Activated CD4-positive, alpha-beta T cell treated with anti-CD3 and anti-CD28 coated beads, Interleukin-2, amount 50 U/mL, for 4 hours (primary cell): Measurements from ENCODE around the gene TMCO6.
"Not testable (repeated sequence)": the region's sequence is repeated elsewhere in the genome, so short reads cannot be mapped to it uniquely, and the experiment has no call there.

Experiments used
- DNase-seq, 2 experiments: peaks; one replicate each; pipeline ENCODE4 v3.0.0-alpha.2; 2020

Gene TMCO6

GRCh38 chr5:140639148-140639981, at the start of gene TMCO6:
TSS of gene TMCO6 (plus strand) at chr5:140639451. CDS start at chr5:140639528, 77 bp downstream.
- DNase-seq = peak; percentile 97

GRCh38 chr5:140590861-140591260, 48.4 kb upstream of the TMCO6 start:
- no peak for DNase-seq

- DNase-seq = no peak
These were observed 47.4 kb upstream of the TMCO6 start for GRCh38 chr5:140591747-140592372.

- DNase-seq = not testable (repeated sequence)
These were observed 46.2 kb upstream of the TMCO6 start for GRCh38 chr5:140593070-140593469.

- DNase-seq = no peak
These were observed 45.1 kb upstream of the TMCO6 start for GRCh38 chr5:140594169-140594568.

GRCh38 chr5:140595538-140596300, 43.5 kb upstream of the TMCO6 start:
- no peak for DNase-seq

- no peak for DNase-seq
These were observed 42.9 kb upstream of the TMCO6 start for GRCh38 chr5:140596321-140596741.

- DNase-seq = no peak
These were observed 40.4 kb upstream of the TMCO6 start for GRCh38 chr5:140598836-140599235.

GRCh38 chr5:140600096-140600495, 39.2 kb upstream of the TMCO6 start:
- no peak for DNase-seq

GRCh38 chr5:140602147-140602546, 37.1 kb upstream of the TMCO6 start:
- DNase-seq = no peak

GRCh38 chr5:140603446-140603698, 35.9 kb upstream of the TMCO6 start:
- not testable (repeated sequence) for DNase-seq

- DNase-seq = no peak
These were observed 35.5 kb upstream of the TMCO6 start for GRCh38 chr5:140603734-140604133.

- no peak for DNase-seq
These were observed 33.4 kb upstream of the TMCO6 start for GRCh38 chr5:140605879-140606278.

GRCh38 chr5:140607031-140607430, 32.2 kb upstream of the TMCO6 start:
- DNase-seq = no peak

- no peak for DNase-seq
These were observed 30.5 kb upstream of the TMCO6 start for GRCh38 chr5:140608722-140609121.

GRCh38 chr5:140609126-140609525, 30.1 kb upstream of the TMCO6 start:
- DNase-seq = no peak

GRCh38 chr5:140611020-140611521, 28.2 kb upstream of the TMCO6 start:
- DNase-seq = no peak

- no peak for DNase-seq
These were observed 16.9 kb upstream of the TMCO6 start for GRCh38 chr5:140622301-140622700.

- not testable (repeated sequence) for DNase-seq
These were observed 16.2 kb upstream of the TMCO6 start for GRCh38 chr5:140623061-140623460.

- not testable (repeated sequence) for DNase-seq
These were observed 14.4 kb upstream of the TMCO6 start for GRCh38 chr5:140624886-140625285.

- no peak for DNase-seq
These were observed 11.3 kb upstream of the TMCO6 start for GRCh38 chr5:140627972-140628371.

GRCh38 chr5:140628711-140629110, 10.5 kb upstream of the TMCO6 start:
- DNase-seq = no peak

- no peak for DNase-seq
These were observed 8.8 kb upstream of the TMCO6 start for GRCh38 chr5:140630292-140631035.
